PC-3 (cell line): ENCODE measurements around the gene EXOSC7. TPM values are rescaled to one million over a fixed set of nuclear protein-coding genes. Genes with fewer than 3 reads are reported as not detected.

Experiments
- ATAC-seq: fragments of 200-7000 bp; cut with Tn5 transposase; 2 replicates; pipeline ENCODE4 v1.9.1; 2020; ENCODE audit warnings: mild to moderate bottlenecking, moderate library complexity
- BruUV-seq: library from RNA; stranded (reverse); fragments of 400-500 nt; replicated peaks from 2 replicates; lab custom pipeline; 2021; lab: Mats Ljungman, UMichigan
- CTCF ChIA-PET: fragments of 300-600 bp; sonication (Branson Sonifier 250); formaldehyde crosslinking; loops from one replicate; lab custom pipeline; 2022; ENCODE audit warnings: antibody characterized with exemption; lab: Charles Lee
- POLR2A ChIA-PET: fragments of 300-600 bp; sonication (Branson Sonifier 250); formaldehyde crosslinking; loops from one replicate; lab custom pipeline; 2022; ENCODE audit warnings: antibody characterized with exemption; ENCODE audit not compliant: unreplicated experiment; lab: Charles Lee
- DNase-seq: peaks from one replicate; pipeline ENCODE4 v3.0.0-alpha.2; 2015
- H2AFZ ChIP-seq: fragments of 300-600 bp; sonication (generic); 2 replicates; pipeline ENCODE4 v1.6.0; 2016; ENCODE audit warnings: antibody characterized with exemption, low read length
- H3F3A ChIP-seq: fragments of 300-600 bp; sonication (generic); one replicate; pipeline ENCODE4 v1.6.0; 2017; ENCODE audit warnings: antibody characterized with exemption, low read length, control low read depth, mild to moderate bottlenecking; ENCODE audit not compliant: unreplicated experiment
- H3K27ac ChIP-seq: fragments of 300-600 bp; sonication (generic); 2 replicates; pipeline ENCODE4 v1.5.1; 2016; ENCODE audit warnings: mild to moderate bottlenecking, low read length
- H3K27me3 ChIP-seq: fragments of 300-600 bp; sonication (generic); 2 replicates; pipeline ENCODE4 v1.6.1; 2016; ENCODE audit warnings: low read length, mixed read lengths
- H3K36me3 ChIP-seq: fragments of 300-600 bp; sonication (generic); 2 replicates; pipeline ENCODE4 v1.6.1; 2016; ENCODE audit warnings: low read depth, mixed run types, low read length, mixed read lengths
- H3K4me1 ChIP-seq: fragments of 300-600 bp; sonication (generic); 2 replicates; pipeline ENCODE4 v1.5.1; 2016; ENCODE audit warnings: low read length; ENCODE audit not compliant: insufficient read depth
- H3K4me2 ChIP-seq: fragments of 300-600 bp; sonication (generic); 2 replicates; pipeline ENCODE4 v1.6.0; 2016; ENCODE audit warnings: low read length
- H3K4me3 ChIP-seq: fragments of 300-600 bp; sonication (generic); 2 replicates; pipeline ENCODE4 v1.5.1; 2016; ENCODE audit warnings: mild to moderate bottlenecking, low read length, mixed read lengths
- H3K79me2 ChIP-seq: fragments of 300-600 bp; sonication (generic); 2 replicates; pipeline ENCODE4 v1.6.1; 2017; ENCODE audit warnings: low read length, mixed read lengths
- H3K9ac ChIP-seq: fragments of 300-600 bp; sonication (generic); 2 replicates; pipeline ENCODE4 v1.6.0; 2016; ENCODE audit warnings: mild to moderate bottlenecking, low read length
- H3K9me2 ChIP-seq: fragments of 300-600 bp; sonication (generic); replicated peaks from 2 replicates; pipeline ENCODE4 v1.6.1; 2016; ENCODE audit warnings: mixed run types, low read length, mixed read lengths
- H3K9me3 ChIP-seq: fragments of 300-600 bp; sonication (generic); 2 replicates; pipeline ENCODE4 v1.6.1; 2016; ENCODE audit warnings: low read length, mixed read lengths
- H4K20me1 ChIP-seq: fragments of 300-600 bp; sonication (generic); 2 replicates; pipeline ENCODE4 v1.6.1; 2016; ENCODE audit warnings: low read length, mixed read lengths
- EZH2 ChIP-seq: fragments of 300-600 bp; sonication (generic); IDR thresholded peaks from one replicate; pipeline ENCODE4 v1.6.1; 2017; ENCODE audit warnings: antibody characterized with exemption, mild to moderate bottlenecking, low read length; ENCODE audit not compliant: unreplicated experiment
- EZH2phosphoT487 ChIP-seq: fragments of 300-600 bp; sonication (generic); IDR thresholded peaks from 2 replicates; pipeline ENCODE4 v1.6.1; 2018; ENCODE audit warnings: mild to moderate bottlenecking, antibody characterized with exemption, low read length, borderline replicate concordance
- intact Hi-C: fragments of 100-400 bp; cut with micrococcal nuclease; formaldehyde crosslinking; loops from 2 replicates; pipeline ENCODE4 v1.9.0; 2023
- total RNA-seq: library from RNA; depleted of rRNA; stranded (reverse); fragments of >200 nt; gene quantifications from 2 replicates; pipeline ENCODE4 v1.2.3, GENCODE V29; 2014
- TF ChIP-seq, protein P1 (sequence below): fragments of 300-600 bp; sonication (generic); conservative IDR thresholded peaks from 2 replicates; pipeline ENCODE4 v1.5.1; 2017; ENCODE audit warnings: antibody characterized with exemption, low read depth, mild to moderate bottlenecking, low read length

The EXOSC7 gene
- total RNA-seq, 1 experiment from 2014 or later: 81.5 TPM

- Histone ChIP-seq H3K27me3 (no peaks in the 10 kb centered on the region), H3F3A (no peaks in the 10 kb centered on the region), H3K4me3 (no peak overlapping the region), H3K9me3 (no peaks in the 10 kb centered on the region), H4K20me1 (no peaks in the 10 kb centered on the region), H3K9ac (no peak overlapping the region), H3K79me2 (no peaks in the 10 kb centered on the region), H3K27ac (no peak overlapping the region), H3K36me3 (peaks cover 52% of the 10 kb centered on the region), H3K4me2 (no peak overlapping the region), H3K4me1 (no peaks in the 10 kb centered on the region), H3K9me2 (no peaks in the 10 kb centered on the region), H2AFZ (no peak overlapping the region)
- ATAC-seq (peak; percentile 33; the same call in 1 of the 2 replicates), DNase-seq (no peak)
- no TSS peak for BruUV-seq
- ChIA-PET CTCF (no interaction called here), POLR2A (no interaction called here)
- intact Hi-C loops: no loop called here
- no peak for TF ChIP-seq EZH2phosphoT487
- TF ChIP-seq, protein P1, sequence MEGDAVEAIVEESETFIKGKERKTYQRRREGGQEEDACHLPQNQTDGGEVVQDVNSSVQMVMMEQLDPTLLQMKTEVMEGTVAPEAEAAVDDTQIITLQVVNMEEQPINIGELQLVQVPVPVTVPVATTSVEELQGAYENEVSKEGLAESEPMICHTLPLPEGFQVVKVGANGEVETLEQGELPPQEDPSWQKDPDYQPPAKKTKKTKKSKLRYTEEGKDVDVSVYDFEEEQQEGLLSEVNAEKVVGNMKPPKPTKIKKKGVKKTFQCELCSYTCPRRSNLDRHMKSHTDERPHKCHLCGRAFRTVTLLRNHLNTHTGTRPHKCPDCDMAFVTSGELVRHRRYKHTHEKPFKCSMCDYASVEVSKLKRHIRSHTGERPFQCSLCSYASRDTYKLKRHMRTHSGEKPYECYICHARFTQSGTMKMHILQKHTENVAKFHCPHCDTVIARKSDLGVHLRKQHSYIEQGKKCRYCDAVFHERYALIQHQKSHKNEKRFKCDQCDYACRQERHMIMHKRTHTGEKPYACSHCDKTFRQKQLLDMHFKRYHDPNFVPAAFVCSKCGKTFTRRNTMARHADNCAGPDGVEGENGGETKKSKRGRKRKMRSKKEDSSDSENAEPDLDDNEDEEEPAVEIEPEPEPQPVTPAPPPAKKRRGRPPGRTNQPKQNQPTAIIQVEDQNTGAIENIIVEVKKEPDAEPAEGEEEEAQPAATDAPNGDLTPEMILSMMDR: no peak
- TF ChIP-seq EZH2: no peak
Observed at GRCh38 chr3:45010811-45011333, 34.8 kb downstream of the EXOSC7 start.

- Histone ChIP-seq H3K4me3 (no peak overlapping the region), H3F3A (no peaks in the 10 kb centered on the region), H3K27me3 (no peaks in the 10 kb centered on the region), H4K20me1 (no peaks in the 10 kb centered on the region), H3K9ac (no peak overlapping the region), H2AFZ (no peak overlapping the region), H3K36me3 (peaks cover 52% of the 10 kb centered on the region), H3K27ac (no peak overlapping the region), H3K4me1 (no peaks in the 10 kb centered on the region), H3K9me2 (no peaks in the 10 kb centered on the region), H3K9me3 (no peaks in the 10 kb centered on the region), H3K79me2 (no peaks in the 10 kb centered on the region), H3K4me2 (no peak overlapping the region)
- POLR2A ChIA-PET: no interaction called here
- DNase-seq (no peak), ATAC-seq (no peak)
- intact Hi-C loops: no loop called here
- BruUV-seq: no TSS peak
- TF ChIP-seq, protein P1: no peak
- TF ChIP-seq EZH2: no peak
- TF ChIP-seq EZH2phosphoT487: no peak
- CTCF ChIA-PET: no interaction called here
Observed at GRCh38 chr3:45011756-45012508, 35.9 kb downstream of the EXOSC7 start.

DNA sequence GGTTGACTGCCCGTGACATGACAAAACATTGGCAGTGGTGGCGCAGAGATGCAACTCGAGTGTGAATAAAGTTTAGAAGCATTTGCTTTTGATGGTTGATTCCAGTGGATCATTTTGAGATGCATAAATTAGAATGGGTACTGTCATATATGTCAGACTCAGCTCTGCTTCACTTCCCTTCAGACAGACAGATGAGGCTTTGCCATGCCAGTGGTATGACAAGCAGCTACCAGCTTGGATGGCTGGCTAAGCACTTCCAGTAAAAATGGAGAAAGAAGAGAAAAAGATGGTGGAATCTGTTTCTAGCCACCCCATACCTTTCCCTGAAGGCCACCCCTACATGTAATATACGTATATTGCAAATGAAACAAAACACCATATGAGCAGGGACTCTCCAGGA lies 36.5 kb downstream of the EXOSC7 start:
- ATAC-seq (no peak), DNase-seq (no peak)
- no peak overlapping the region for H3K4me3 ChIP-seq
- no peak overlapping the region for H2AFZ ChIP-seq
- no peaks in the 10 kb centered on the region for H3K9me2 ChIP-seq
- no peaks in the 10 kb centered on the region for H4K20me1 ChIP-seq
- no peak overlapping the region for H3K9ac ChIP-seq
- TF ChIP-seq, protein P1: no peak
- TF ChIP-seq EZH2phosphoT487 (no peak), EZH2 (no peak)
- no peaks in the 10 kb centered on the region for H3K79me2 ChIP-seq
- H3K27ac ChIP-seq: no peak overlapping the region
- ChIA-PET CTCF (interaction anchor here (0.6 kb wide), 1 partner anchor 499 kb away, joined by 7 read pairs; no protein-coding TSS in a partner anchor), POLR2A (no interaction called here)
- peaks cover 47% of the 10 kb centered on the region for H3K36me3 ChIP-seq
- no peaks in the 10 kb centered on the region for H3F3A ChIP-seq
- intact Hi-C loops: no loop called here
- no peak overlapping the region for H3K4me2 ChIP-seq
- no TSS peak for BruUV-seq
- no peaks in the 10 kb centered on the region for H3K9me3 ChIP-seq
- H3K27me3 ChIP-seq: no peaks in the 10 kb centered on the region
- no peaks in the 10 kb centered on the region for H3K4me1 ChIP-seq
